K562 (cell line): ENCODE data around the gene SMIM3. TPM values are rescaled to one million over a fixed set of nuclear protein-coding genes. Genes with fewer than 3 reads are reported as not detected.
A peak's percentile ranks its signal among the peaks of the same experiment; 100 is the strongest.

ENCODE experiments used
- ATAC-seq: fragments of 200-7000 bp; cut with Tn5 transposase; 3 replicates; pipeline ENCODE4 v1.9.1; 2020; ENCODE audit warnings: moderate library complexity
- BruUV-seq: library from RNA; stranded (reverse); fragments of 400-500 nt; replicated peaks from 2 replicates; lab custom pipeline; 2021; lab: Mats Ljungman, UMichigan
- CTCF ChIA-PET: fragments of 300-600 bp; formaldehyde crosslinking; extraction: SDS; loops from one replicate; lab custom pipeline; 2021; ENCODE audit warnings: low intra/inter-chr PET ratio; lab: Yijun Ruan, JAX
- POLR2A ChIA-PET: fragments of 300-600, 350-650 bp; sonication (Branson Sonifier 250); formaldehyde crosslinking; extraction: SDS; loops from one replicate; lab custom pipeline; 2021; ENCODE audit warnings: antibody characterized with exemption, inconsistent platforms; lab: Yijun Ruan, JAX
- DNase-seq, 4 experiments: peaks; one replicate each; pipeline versions ENCODE4 v3.0.0 to v3.0.0-alpha.2; 2011 to 2018; ENCODE audit warnings: low spot score in 3 of 4, mixed read lengths in 3 of 4; ENCODE audit errors: extremely low read depth in 1 of 4
- FAIRE-seq: peaks from 2 replicates; lab custom pipeline; 2011; peaks lifted over from hg19 to GRCh38; lab: Jason Lieb, UNC
- H2AFZ ChIP-seq: 2 replicates; pipeline ENCODE4 v1.6.0; 2011; ENCODE audit warnings: low read depth, low read length, control low read depth, inconsistent platforms
- H3K27ac ChIP-seq: fragments of 200-600 bp; 3 replicates; pipeline ENCODE4 v1.8.0; 2011; ENCODE audit warnings: low read depth, mild to moderate bottlenecking, control low read depth, inconsistent platforms, low read length, moderate library complexity, mixed read lengths; ENCODE audit errors: extremely low read depth
- H3K27me3 ChIP-seq, 2 experiments: fragments of 300-600 bp in 1 of 2; 2 replicates in 1 of 2; 3 replicates in 1 of 2; pipeline versions ENCODE4 v1.6.0 to v1.8.0; 2011; ENCODE audit warnings: inconsistent platforms in 2 of 2, low read length in 2 of 2, mild to moderate bottlenecking in 1 of 2, mixed read lengths in 1 of 2, moderate library complexity in 1 of 2; ENCODE audit not compliant: control insufficient read depth in 2 of 2, insufficient read depth in 2 of 2
- H3K36me3 ChIP-seq: fragments of 300-600 bp; 3 replicates; pipeline ENCODE4 v1.8.0; 2011; ENCODE audit warnings: mild to moderate bottlenecking, low read length, inconsistent platforms; ENCODE audit not compliant: control insufficient read depth, insufficient read depth
- H3K4me1 ChIP-seq, 2 experiments: fragments of 200-600 bp in 1 of 2; replicated peaks in 1 of 2; 2 replicates in 1 of 2; 3 replicates in 1 of 2; pipeline versions ENCODE4 v1.5.1 to v1.8.0; 2011; ENCODE audit warnings: inconsistent platforms in 2 of 2, low read length in 2 of 2, mild to moderate bottlenecking in 1 of 2, mixed read lengths in 1 of 2, moderate library complexity in 1 of 2; ENCODE audit not compliant: control insufficient read depth in 2 of 2, insufficient read depth in 2 of 2
- H3K4me2 ChIP-seq: 2 replicates; pipeline ENCODE4 v1.6.1; 2011; ENCODE audit warnings: low read length, control low read depth, inconsistent platforms, mixed read lengths; ENCODE audit not compliant: insufficient read depth
- H3K4me3 ChIP-seq: fragments of 200-600 bp; sonication (generic), shearing (Covaris generic); 2 replicates; pipeline ENCODE4 v1.5.1; 2016; ENCODE audit warnings: control low read depth, inconsistent platforms
- H3K79me2 ChIP-seq: fragments of 200-600 bp; 3 replicates; pipeline ENCODE4 v1.8.0; 2011; ENCODE audit warnings: low read length, inconsistent platforms; ENCODE audit not compliant: control insufficient read depth, insufficient read depth
- H3K9ac ChIP-seq, 2 experiments: 2 replicates each; pipeline versions ENCODE4 v1.6.0 to v1.6.1; 2011; ENCODE audit warnings: low read depth in 2 of 2, low read length in 2 of 2, control low read depth in 1 of 2, inconsistent platforms in 1 of 2, mild to moderate bottlenecking in 1 of 2, mixed read lengths in 1 of 2; ENCODE audit not compliant: insufficient read depth in 1 of 2
- H3K9me1 ChIP-seq: one replicate; pipeline ENCODE4 v1.6.0; 2011; ENCODE audit warnings: inconsistent platforms, mild to moderate bottlenecking, low read length, moderate library complexity; ENCODE audit not compliant: control insufficient read depth, insufficient read depth
- H3K9me3 ChIP-seq: replicated peaks from 2 replicates; pipeline ENCODE4 v1.5.1; 2011; ENCODE audit warnings: low read depth, low read length, inconsistent platforms; ENCODE audit not compliant: control insufficient read depth, insufficient read depth
- H4K20me1 ChIP-seq: replicated peaks from 2 replicates; pipeline ENCODE4 v1.6.1; 2011; ENCODE audit warnings: low read length, inconsistent platforms, mixed read lengths; ENCODE audit not compliant: control insufficient read depth, insufficient read depth
- BMI1 ChIP-seq: fragments of 150-350 bp; IDR thresholded peaks from 2 replicates; pipeline ENCODE4 v1.6.1; 2014; ENCODE audit warnings: low read length
- KDM4B ChIP-seq, 2 experiments: fragments of 450-650 bp in 1 of 2; sonication (generic) in 1 of 2; IDR thresholded peaks; 2 replicates each; pipeline ENCODE4 v1.6.1; 2016 to 2017; ENCODE audit warnings: borderline replicate concordance in 2 of 2, antibody characterized with exemption in 1 of 2, low read depth in 1 of 2, mild to moderate bottlenecking in 1 of 2
- MTA3 ChIP-seq: fragments of 450-650 bp; formaldehyde crosslinking; IDR thresholded peaks from 2 replicates; pipeline ENCODE4 v1.6.1; 2017; ENCODE audit warnings: mild to moderate bottlenecking, borderline replicate concordance
- RBBP5 ChIP-seq: fragments of 200-600 bp; sonication (generic); IDR thresholded peaks from 2 replicates; pipeline ENCODE4 v1.6.1; 2012; ENCODE audit warnings: borderline replicate concordance, mild to moderate bottlenecking, low read length, control low read depth, inconsistent platforms; ENCODE audit not compliant: insufficient read depth, poor library complexity, severe bottlenecking
- ZNF217 ChIP-seq: sonication (generic); formaldehyde crosslinking; IDR thresholded peaks from 2 replicates; pipeline ENCODE4 v1.8.0; 2022; ENCODE audit warnings: mild to moderate bottlenecking, missing genetic modification reagents
- ZNF354B ChIP-seq: fragments of 250-450 bp; sonication (Bioruptor Pico); IDR thresholded peaks from 2 replicates; pipeline ENCODE4 v1.4.0; 2020
- WGBS: fragments of 100-300 bp; shearing (Covaris generic); methylation state at CpG from one replicate; pipeline ENCODE4 v1.1.6; 2016; ENCODE audit warnings: low coverage, mixed read lengths; ENCODE audit not compliant: insufficient coverage; ENCODE audit errors: missing lambda C conversion rate; 5-methylcytosine and 5-hydroxymethylcytosine counted together
- in situ Hi-C: fragments of 300-500 bp; cut with MboI; formaldehyde crosslinking; loops from 4 replicates; pipeline ENCODE4 v1.15.0; 2018; ENCODE audit warnings: inconsistent platforms, mixed read lengths
- intact Hi-C: fragments of 100-400 bp; cut with micrococcal nuclease; formaldehyde crosslinking; loops from 2 replicates; pipeline ENCODE4 v1.14.2; 2022
- polyA plus RNA-seq, 8 experiments: library from polyadenylated mRNA; depleted of rRNA in 4 of 8; stranded (reverse) in 5 of 8; unstranded in 3 of 8; fragments of >200 nt; fragmentation: Nextera tagmentation in 2 of 8; fragmentation: Illumina TruSeq in 1 of 8; extraction: Ambion mirVana in 2 of 8; extraction: Trizol in 1 of 8; gene quantifications; 2 replicates each; pipeline versions ENCODE4 v1.2.1 to v1.2.3, GENCODE V29; 2011 to 2014; ENCODE audit warnings: inconsistent platforms in 1 of 8, missing spikeins in 1 of 8
- total RNA-seq, 7 experiments: library from RNA; depleted of rRNA in 6 of 7; stranded (reverse); fragments of >200 nt in 6 of 7; fragmentation: Illumina TruSeq in 2 of 7; extraction: Trizol in 2 of 7; gene quantifications; 2 replicates each; pipeline versions ENCODE4 v1.2.1 to v1.2.3, GENCODE V29; 2011 to 2021; ENCODE audit warnings: low replicate concordance in 1 of 7
- TF ChIP-seq, protein P1 (sequence below), 2 experiments: fragments of 450-650 bp in 1 of 2; sonication (generic) in 1 of 2; formaldehyde crosslinking in 1 of 2; IDR thresholded peaks; 2 replicates each; pipeline versions ENCODE4 v1.7.1 to v1.9.0; 2016 to 2022; ENCODE audit warnings: inconsistent platforms in 1 of 2, mild to moderate bottlenecking in 1 of 2, missing genetic modification reagents in 1 of 2
- TF ChIP-seq, protein P2 (sequence below): sonication (generic); IDR thresholded peaks from 2 replicates; pipeline ENCODE4 v1.6.1; 2016
- TF ChIP-seq, protein P3 (sequence below): IDR thresholded peaks from 2 replicates; pipeline ENCODE4 v1.6.1; 2011; ENCODE audit warnings: borderline replicate concordance, low read depth, mild to moderate bottlenecking, moderate library complexity, low read length; ENCODE audit not compliant: insufficient read depth, poor library complexity, severe bottlenecking

The SMIM3 gene
- total and polyA plus RNA-seq, 9 of the 15 experiments (the other 6 are each of a cell fraction or from before 2014, with no cell fraction given), result 4.1 to 27.7 (median 13.6) TPM

DNA sequence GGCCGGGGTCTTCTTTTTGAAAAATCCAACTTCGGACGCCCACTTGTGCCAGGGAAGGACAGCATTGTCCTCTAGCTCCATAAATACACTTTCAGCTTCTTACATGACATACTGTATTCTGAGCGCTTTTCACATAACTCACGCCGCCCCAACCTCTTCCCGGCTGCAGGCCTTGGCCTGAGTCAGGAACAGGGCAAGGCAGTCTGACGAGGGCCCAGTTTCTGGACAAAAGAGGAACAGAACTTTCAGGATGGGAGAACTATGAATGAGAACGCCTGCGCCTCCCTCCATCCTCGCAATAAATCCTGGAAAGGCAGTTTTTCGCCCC, 20.4 kb upstream of the SMIM3 start:
- H3K4me3 ChIP-seq, result peak overlapping the region; percentile 49
- H3K4me2 ChIP-seq, result peak overlapping the region; percentile 81
- peak overlapping the region; percentile 99 for H3K27ac ChIP-seq
- peak overlapping the region; percentile 91 to 94 for H3K9ac ChIP-seq
- BruUV-seq, result TSS peak; percentile 66
- no peaks in the 10 kb centered on the region for H3K27me3 ChIP-seq
- 0% methylated on average over 12 of the region's 12 CpGs for WGBS
- POLR2A ChIA-PET, result interaction anchor here (0.6 to 1.6 kb wide), 10 partner anchors 11 to 298 kb away, joined by 3 to 7 read pairs (median 4); partner anchors contain the start of genes RBM22 and SMIM3
- intact Hi-C loops (loop anchor here (5.0 kb wide), 1 partner anchor 56 kb away; the partner anchor contains the start of gene RBM22), in situ Hi-C loops (no loop called here)
- CTCF ChIA-PET, result no interaction called here
- peak; percentile 62 for ATAC-seq
- H3K36me3 ChIP-seq, result peaks cover 36% of the 10 kb centered on the region
- no peak for FAIRE-seq
- H3K9me1 ChIP-seq, result no peaks in the 10 kb centered on the region
- H4K20me1 ChIP-seq, result no peaks in the 10 kb centered on the region
- peaks cover 4 to 20% of the 10 kb centered on the region in 2 experiments; a peak in 4 of 5 replicates for H3K4me1 ChIP-seq
- H3K9me3 ChIP-seq, result peaks cover 3% of the 10 kb centered on the region; the same call in 1 of the 2 replicates
- no peak for DNase-seq
- peaks cover 48% of the 10 kb centered on the region for H3K79me2 ChIP-seq
- peak overlapping the region; percentile 99 for H2AFZ ChIP-seq
- TF ChIP-seq RBBP5, result peak; percentile 11
- no peak for TF ChIP-seq ZNF217 (CRISPR knock-in tag)
- TF ChIP-seq, protein P1, sequence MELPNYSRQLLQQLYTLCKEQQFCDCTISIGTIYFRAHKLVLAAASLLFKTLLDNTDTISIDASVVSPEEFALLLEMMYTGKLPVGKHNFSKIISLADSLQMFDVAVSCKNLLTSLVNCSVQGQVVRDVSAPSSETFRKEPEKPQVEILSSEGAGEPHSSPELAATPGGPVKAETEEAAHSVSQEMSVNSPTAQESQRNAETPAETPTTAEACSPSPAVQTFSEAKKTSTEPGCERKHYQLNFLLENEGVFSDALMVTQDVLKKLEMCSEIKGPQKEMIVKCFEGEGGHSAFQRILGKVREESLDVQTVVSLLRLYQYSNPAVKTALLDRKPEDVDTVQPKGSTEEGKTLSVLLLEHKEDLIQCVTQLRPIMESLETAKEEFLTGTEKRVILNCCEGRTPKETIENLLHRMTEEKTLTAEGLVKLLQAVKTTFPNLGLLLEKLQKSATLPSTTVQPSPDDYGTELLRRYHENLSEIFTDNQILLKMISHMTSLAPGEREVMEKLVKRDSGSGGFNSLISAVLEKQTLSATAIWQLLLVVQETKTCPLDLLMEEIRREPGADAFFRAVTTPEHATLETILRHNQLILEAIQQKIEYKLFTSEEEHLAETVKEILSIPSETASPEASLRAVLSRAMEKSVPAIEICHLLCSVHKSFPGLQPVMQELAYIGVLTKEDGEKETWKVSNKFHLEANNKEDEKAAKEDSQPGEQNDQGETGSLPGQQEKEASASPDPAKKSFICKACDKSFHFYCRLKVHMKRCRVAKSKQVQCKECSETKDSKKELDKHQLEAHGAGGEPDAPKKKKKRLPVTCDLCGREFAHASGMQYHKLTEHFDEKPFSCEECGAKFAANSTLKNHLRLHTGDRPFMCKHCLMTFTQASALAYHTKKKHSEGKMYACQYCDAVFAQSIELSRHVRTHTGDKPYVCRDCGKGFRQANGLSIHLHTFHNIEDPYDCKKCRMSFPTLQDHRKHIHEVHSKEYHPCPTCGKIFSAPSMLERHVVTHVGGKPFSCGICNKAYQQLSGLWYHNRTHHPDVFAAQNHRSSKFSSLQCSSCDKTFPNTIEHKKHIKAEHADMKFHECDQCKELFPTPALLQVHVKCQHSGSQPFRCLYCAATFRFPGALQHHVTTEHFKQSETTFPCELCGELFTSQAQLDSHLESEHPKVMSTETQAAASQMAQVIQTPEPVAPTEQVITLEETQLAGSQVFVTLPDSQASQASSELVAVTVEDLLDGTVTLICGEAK (IDR thresholded peaks at IDR 0.05), result no peak
- TF ChIP-seq, protein P1 (CRISPR knock-in tag; IDR thresholded peaks at IDR 0.05), result no peak
- TF ChIP-seq, protein P2, sequence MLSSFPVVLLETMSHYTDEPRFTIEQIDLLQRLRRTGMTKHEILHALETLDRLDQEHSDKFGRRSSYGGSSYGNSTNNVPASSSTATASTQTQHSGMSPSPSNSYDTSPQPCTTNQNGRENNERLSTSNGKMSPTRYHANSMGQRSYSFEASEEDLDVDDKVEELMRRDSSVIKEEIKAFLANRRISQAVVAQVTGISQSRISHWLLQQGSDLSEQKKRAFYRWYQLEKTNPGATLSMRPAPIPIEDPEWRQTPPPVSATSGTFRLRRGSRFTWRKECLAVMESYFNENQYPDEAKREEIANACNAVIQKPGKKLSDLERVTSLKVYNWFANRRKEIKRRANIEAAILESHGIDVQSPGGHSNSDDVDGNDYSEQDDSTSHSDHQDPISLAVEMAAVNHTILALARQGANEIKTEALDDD, result no peak
- no peak for TF ChIP-seq BMI1
- TF ChIP-seq MTA3, result no peak
- TF ChIP-seq KDM4B (IDR thresholded peaks at IDR 0.05; ENCODE audit: borderline replicate concordance in 2 of 2, low read depth in 1 of 2), result no peak
- TF ChIP-seq ZNF354B (CRISPR knock-in tag), result no peak
- TF ChIP-seq, protein P3, sequence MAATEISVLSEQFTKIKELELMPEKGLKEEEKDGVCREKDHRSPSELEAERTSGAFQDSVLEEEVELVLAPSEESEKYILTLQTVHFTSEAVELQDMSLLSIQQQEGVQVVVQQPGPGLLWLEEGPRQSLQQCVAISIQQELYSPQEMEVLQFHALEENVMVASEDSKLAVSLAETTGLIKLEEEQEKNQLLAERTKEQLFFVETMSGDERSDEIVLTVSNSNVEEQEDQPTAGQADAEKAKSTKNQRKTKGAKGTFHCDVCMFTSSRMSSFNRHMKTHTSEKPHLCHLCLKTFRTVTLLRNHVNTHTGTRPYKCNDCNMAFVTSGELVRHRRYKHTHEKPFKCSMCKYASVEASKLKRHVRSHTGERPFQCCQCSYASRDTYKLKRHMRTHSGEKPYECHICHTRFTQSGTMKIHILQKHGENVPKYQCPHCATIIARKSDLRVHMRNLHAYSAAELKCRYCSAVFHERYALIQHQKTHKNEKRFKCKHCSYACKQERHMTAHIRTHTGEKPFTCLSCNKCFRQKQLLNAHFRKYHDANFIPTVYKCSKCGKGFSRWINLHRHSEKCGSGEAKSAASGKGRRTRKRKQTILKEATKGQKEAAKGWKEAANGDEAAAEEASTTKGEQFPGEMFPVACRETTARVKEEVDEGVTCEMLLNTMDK, result no peak
